Measurements from ENCODE around the gene TMED6. TPM values are rescaled to one million over a fixed set of nuclear protein-coding genes. Genes with fewer than 3 reads are reported as not detected.

TMED6 gene
- total and polyA plus RNA-seq, 8 donors: 1.8 to 60.1 (median 18.7) TPM; not detected in 1

GRCh38 chr16:69318177-69318910, 33.2 kb downstream of the TMED6 start:
- WGBS, 5 donors: 91 to 97% (median 94%) methylated on average over 28 to 30 of the region's 30 CpGs
- Histone ChIP-seq H3K36me3 (peaks cover 82 to 98% (median 95%) of the 10 kb centered on the region in 4 donors), H3K9me3 (no peaks in the 10 kb centered on the region), H3K27me3 (no peaks in the 10 kb centered on the region), H3K4me1 (peaks cover 20 to 34% (median 25%) of the 10 kb centered on the region in 4 donors), H3K27ac (no peak overlapping the region), H3K4me3 (no peak overlapping the region)
- intact Hi-C loops (cut with DNase I; ENCODE audit: low total_unique reads): no loop called here
- no peak for DNase-seq
- no peak for TF ChIP-seq CTCF (IDR thresholded peaks at IDR 0.05)
- no peak for TF ChIP-seq POLR2AphosphoS5 (IDR thresholded peaks at IDR 0.05)
- TF ChIP-seq POLR2A (IDR thresholded peaks at IDR 0.05): no peak
- no peak for TF ChIP-seq EP300 (IDR thresholded peaks at IDR 0.05)

GRCh38 chr16:69316595-69317034, 35.0 kb downstream of the TMED6 start:
- H3K36me3 ChIP-seq: peaks cover 65 to 81% (median 77%) of the 10 kb centered on the region in 4 donors
- H3K27ac ChIP-seq: no peak overlapping the region
- DNase-seq: peak in 1 of 2 donors; percentile 52
- intact Hi-C loops (cut with DNase I; ENCODE audit: low total_unique reads): no loop called here
- H3K9me3 ChIP-seq: no peaks in the 10 kb centered on the region
- H3K27me3 ChIP-seq: no peaks in the 10 kb centered on the region
- no peak overlapping the region for H3K4me3 ChIP-seq
- WGBS, 5 donors: 84 to 90% (median 86%) methylated on average over 12 to 17 of the region's 17 CpGs
- TF ChIP-seq POLR2AphosphoS5 (IDR thresholded peaks at IDR 0.05): no peak
- TF ChIP-seq POLR2A (IDR thresholded peaks at IDR 0.05): no peak
- no peak for TF ChIP-seq CTCF (IDR thresholded peaks at IDR 0.05)
- no peak for TF ChIP-seq EP300 (IDR thresholded peaks at IDR 0.05)
- peaks cover 30 to 49% (median 42%) of the 10 kb centered on the region in 4 donors for H3K4me1 ChIP-seq

- no peak for DNase-seq
- intact Hi-C loops (cut with DNase I; ENCODE audit: low total_unique reads): no loop called here
- no peaks in the 10 kb centered on the region for H3K9me3 ChIP-seq
- no peaks in the 10 kb centered on the region for H3K27me3 ChIP-seq
- peaks cover 30 to 50% (median 42%) of the 10 kb centered on the region in 4 donors for H3K4me1 ChIP-seq
- H3K27ac ChIP-seq: peak overlapping the region in 2 of 5 donors; percentile 26 to 46
- no peak overlapping the region for H3K4me3 ChIP-seq
- peaks cover 56 to 72% (median 68%) of the 10 kb centered on the region in 4 donors for H3K36me3 ChIP-seq
- 74 to 81% (median 75%) methylated on average over 30 of the region's 30 CpGs for WGBS, 5 donors
- TF ChIP-seq POLR2A (IDR thresholded peaks at IDR 0.05) (no peak), CTCF (IDR thresholded peaks at IDR 0.05) (no peak)
Observed at GRCh38 chr16:69315486-69316311, 35.9 kb downstream of the TMED6 start.

GRCh38 chr16:69314534-69314933, 37.1 kb downstream of the TMED6 start:
- peak in 1 of 2 donors; percentile 71 for DNase-seq
- intact Hi-C loops (cut with DNase I; ENCODE audit: low total_unique reads): no loop called here

More at GRCh38 chr16:69314534-69314933, 37.1 kb downstream of the TMED6 start:
- peaks cover 30 to 55% (median 45%) of the 10 kb centered on the region in 4 donors for H3K4me1 ChIP-seq
- TF ChIP-seq EP300 (IDR thresholded peaks at IDR 0.05) (no peak), POLR2A (IDR thresholded peaks at IDR 0.05) (no peak), CTCF (IDR thresholded peaks at IDR 0.05) (no peak), POLR2AphosphoS5 (IDR thresholded peaks at IDR 0.05) (no peak)
- peaks cover 44 to 60% (median 57%) of the 10 kb centered on the region in 4 donors for H3K36me3 ChIP-seq
- no peak overlapping the region for H3K4me3 ChIP-seq
- H3K27me3 ChIP-seq: no peaks in the 10 kb centered on the region
- WGBS, 5 donors: 29 to 71% (median 47%) methylated on average over 10 to 11 of the region's 11 CpGs
- H3K27ac ChIP-seq: peak overlapping the region in 3 of 5 donors; percentile 13 to 46 (median 37)
- H3K9me3 ChIP-seq: no peaks in the 10 kb centered on the region

Measured in stomach (tissue), 9 donors.